Stimulated activated CD4-positive, alpha-beta T cell treated with anti-CD3 and anti-CD28 coated beads, Interleukin-12 subunit alpha, Interleukin-12 subunit beta, amount 100 ng/mL, for 48 hours (primary cell): Measurements from ENCODE around the gene GGT5.

ENCODE experiments used
- DNase-seq, 3 donors: peaks; one replicate each; pipeline ENCODE4 v3.0.0-alpha.2; 2020; ENCODE audit warnings: low read depth in 2 of 3, low spot score in 1 of 3

Gene GGT5

GRCh38 chr22:24171822-24172221, 73.1 kb downstream of the GGT5 start:
- no peak for DNase-seq

GRCh38 chr22:24170632-24171031, 74.2 kb downstream of the GGT5 start:
- DNase-seq: no peak

- DNase-seq: no peak
These were observed 74.7 kb downstream of the GGT5 start for GRCh38 chr22:24170188-24170587.
